Mesothelial cell of epicardium (in vitro differentiated cells): ENCODE measurements around the gene UBE2F. TPM values are rescaled to one million over a fixed set of nuclear protein-coding genes. Genes with fewer than 3 reads are reported as not detected.

Experiments used
- DNase-seq, 2 experiments: peaks; one replicate each; pipeline ENCODE4 v3.0.0; 2021; ENCODE audit warnings: low spot score in 2 of 2; ENCODE audit not compliant: unreplicated experiment in 2 of 2
- H3K27ac Mint-ChIP-seq: 2 replicates; pipeline ENCODE4 v1.8.0; 2021; ENCODE audit warnings: mixed read lengths
- H3K27me3 Mint-ChIP-seq: 2 replicates; pipeline ENCODE4 v1.8.0; 2021; ENCODE audit warnings: low read depth, mixed read lengths
- H3K36me3 Mint-ChIP-seq: 2 replicates; pipeline ENCODE4 v1.8.0; 2021; ENCODE audit warnings: mixed read lengths
- H3K4me1 Mint-ChIP-seq: 2 replicates; pipeline ENCODE4 v1.8.0; 2021; ENCODE audit warnings: mixed read lengths
- H3K4me3 Mint-ChIP-seq: 2 replicates; pipeline ENCODE4 v1.8.0; 2021; ENCODE audit warnings: mild to moderate bottlenecking, moderate library complexity, mixed read lengths
- H3K9me3 Mint-ChIP-seq: 2 replicates; pipeline ENCODE4 v1.8.0; 2021; ENCODE audit warnings: mixed read lengths
- total RNA-seq: library from RNA; stranded (reverse); gene quantifications from 3 replicates; pipeline ENCODE4 v1.2.1, GENCODE V29; 2021
- TF ChIP-seq, protein P1 (sequence below): fragments of 200-600 bp; sonication (generic); IDR thresholded peaks from one replicate; pipeline ENCODE4 v1.5.0; 2021; ENCODE audit warnings: antibody characterized with exemption; ENCODE audit not compliant: unreplicated experiment

The UBE2F gene
- total RNA-seq, 1 donor from 2014 or later: 33.4 TPM

DNA sequence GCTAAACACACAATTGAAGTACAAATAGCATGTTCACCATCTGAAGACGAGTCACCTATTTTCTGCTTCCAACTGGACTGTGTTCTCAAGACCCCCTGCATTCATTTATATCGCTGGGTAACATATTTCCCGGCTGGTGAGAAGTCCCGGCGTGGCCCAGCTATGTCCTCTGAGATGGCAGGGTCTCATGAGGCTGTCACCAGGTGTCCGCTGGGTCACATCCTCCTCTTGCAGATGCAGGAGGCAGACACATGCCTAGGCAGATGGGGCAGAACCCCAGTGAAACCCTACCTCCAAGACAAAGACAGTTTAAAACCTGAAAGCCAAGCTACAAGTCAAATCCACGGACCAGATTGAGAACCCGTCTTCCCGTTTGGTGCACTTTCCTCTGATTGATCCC is 36.8 kb upstream of the UBE2F start:
- Mint-ChIP-seq H3K4me3 (no peak overlapping the region), H3K27ac (no peak overlapping the region), H3K9me3 (peaks cover 15% of the 10 kb centered on the region), H3K27me3 (peaks cover 5% of the 10 kb centered on the region), H3K36me3 (no peaks in the 10 kb centered on the region), H3K4me1 (no peaks in the 10 kb centered on the region)
- TF ChIP-seq, protein P1, sequence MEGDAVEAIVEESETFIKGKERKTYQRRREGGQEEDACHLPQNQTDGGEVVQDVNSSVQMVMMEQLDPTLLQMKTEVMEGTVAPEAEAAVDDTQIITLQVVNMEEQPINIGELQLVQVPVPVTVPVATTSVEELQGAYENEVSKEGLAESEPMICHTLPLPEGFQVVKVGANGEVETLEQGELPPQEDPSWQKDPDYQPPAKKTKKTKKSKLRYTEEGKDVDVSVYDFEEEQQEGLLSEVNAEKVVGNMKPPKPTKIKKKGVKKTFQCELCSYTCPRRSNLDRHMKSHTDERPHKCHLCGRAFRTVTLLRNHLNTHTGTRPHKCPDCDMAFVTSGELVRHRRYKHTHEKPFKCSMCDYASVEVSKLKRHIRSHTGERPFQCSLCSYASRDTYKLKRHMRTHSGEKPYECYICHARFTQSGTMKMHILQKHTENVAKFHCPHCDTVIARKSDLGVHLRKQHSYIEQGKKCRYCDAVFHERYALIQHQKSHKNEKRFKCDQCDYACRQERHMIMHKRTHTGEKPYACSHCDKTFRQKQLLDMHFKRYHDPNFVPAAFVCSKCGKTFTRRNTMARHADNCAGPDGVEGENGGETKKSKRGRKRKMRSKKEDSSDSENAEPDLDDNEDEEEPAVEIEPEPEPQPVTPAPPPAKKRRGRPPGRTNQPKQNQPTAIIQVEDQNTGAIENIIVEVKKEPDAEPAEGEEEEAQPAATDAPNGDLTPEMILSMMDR: no peak
- DNase-seq: no peak

DNA sequence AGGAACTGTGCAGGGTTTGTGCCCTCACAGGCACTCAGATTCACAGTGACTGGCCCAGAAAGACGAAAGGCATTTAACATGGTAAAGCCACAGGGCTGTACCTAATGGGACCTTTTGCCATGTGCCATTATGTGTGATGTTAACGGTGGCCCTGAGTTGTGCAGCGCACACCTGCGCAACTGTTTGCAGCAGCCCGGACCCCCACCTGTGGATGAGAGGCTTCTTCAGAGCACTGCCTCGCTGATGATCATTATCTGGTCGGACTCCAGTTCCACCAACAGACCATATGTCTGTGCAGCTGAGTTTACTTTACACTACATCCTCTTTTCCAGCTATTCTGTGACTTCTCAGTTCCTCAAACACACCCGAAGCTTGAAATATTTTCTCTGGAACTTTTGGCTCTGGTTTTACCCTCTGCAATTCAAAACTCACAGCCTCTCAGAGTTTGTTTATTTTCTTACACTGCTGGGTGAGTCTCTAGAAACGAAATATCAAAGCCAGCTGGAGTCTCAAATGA is 35.6 kb upstream of the UBE2F start:
- Mint-ChIP-seq H3K4me1 (peaks cover 2% of the 10 kb centered on the region), H3K36me3 (no peaks in the 10 kb centered on the region), H3K9me3 (peaks cover 15% of the 10 kb centered on the region), H3K27me3 (peaks cover 5% of the 10 kb centered on the region), H3K27ac (no peak overlapping the region), H3K4me3 (no peak overlapping the region)
- TF ChIP-seq, protein P1: no peak
- DNase-seq: no peak

GRCh38 chr2:237932731-237933131 is 34.1 kb upstream of the UBE2F start:
- Mint-ChIP-seq H3K27me3 (peaks cover 2% of the 10 kb centered on the region), H3K4me3 (no peak overlapping the region), H3K9me3 (peaks cover 14% of the 10 kb centered on the region), H3K4me1 (peaks cover 2% of the 10 kb centered on the region), H3K27ac (no peak overlapping the region), H3K36me3 (no peaks in the 10 kb centered on the region)
- TF ChIP-seq, protein P1: no peak
- no peak for DNase-seq

GRCh38 chr2:237934186-237934585 is 32.6 kb upstream of the UBE2F start:
- DNase-seq: no peak
- Mint-ChIP-seq H3K4me1 (peaks cover 2% of the 10 kb centered on the region), H3K9me3 (peaks cover 13% of the 10 kb centered on the region), H3K36me3 (no peaks in the 10 kb centered on the region), H3K27me3 (no peaks in the 10 kb centered on the region), H3K4me3 (no peak overlapping the region), H3K27ac (no peak overlapping the region)
- TF ChIP-seq, protein P1: no peak

GRCh38 chr2:237935740-237936452 is 30.9 kb upstream of the UBE2F start:
- Mint-ChIP-seq H3K9me3 (peaks cover 9% of the 10 kb centered on the region), H3K36me3 (no peaks in the 10 kb centered on the region), H3K4me1 (peaks cover 9% of the 10 kb centered on the region), H3K4me3 (no peak overlapping the region), H3K27ac (no peak overlapping the region), H3K27me3 (no peaks in the 10 kb centered on the region)
- DNase-seq: no peak
- TF ChIP-seq, protein P1: no peak
